Smooth muscle cell (in vitro differentiated cells): Measurements from ENCODE around the gene MYLK4. TPM values are rescaled to one million over a fixed set of nuclear protein-coding genes. Genes with fewer than 3 reads are reported as not detected.

Experiments
- DNase-seq: peaks from one replicate; lab custom pipeline; 2025; ENCODE audit not compliant: unreplicated experiment; lab: John Stamatoyannopoulos, UW
- H2AFZ ChIP-seq: fragments of 200-600 bp; sonication (generic); 2 replicates; pipeline ENCODE4 v1.6.0; 2016; ENCODE audit warnings: antibody characterized with exemption, low read depth, mild to moderate bottlenecking
- H3F3A ChIP-seq: fragments of 200-600 bp; sonication (generic); 2 replicates; pipeline ENCODE4 v1.6.0; 2017; ENCODE audit warnings: antibody characterized with exemption, low read depth
- H3K27ac ChIP-seq: fragments of 200-600 bp; sonication (generic); 2 replicates; pipeline ENCODE4 v1.5.1; 2016; ENCODE audit warnings: low read depth, mild to moderate bottlenecking
- H3K27me3 ChIP-seq: fragments of 200-600 bp; sonication (generic); 2 replicates; pipeline ENCODE4 v1.6.1; 2016; ENCODE audit warnings: low read depth, mild to moderate bottlenecking
- H3K36me3 ChIP-seq: fragments of 200-600 bp; sonication (generic); 2 replicates; pipeline ENCODE4 v1.5.1; 2016; ENCODE audit warnings: low read depth
- H3K4me1 ChIP-seq: fragments of 200-600 bp; sonication (generic); 2 replicates; pipeline ENCODE4 v1.5.1; 2016; ENCODE audit warnings: low read depth
- H3K4me2 ChIP-seq: fragments of 200-600 bp; sonication (generic); 2 replicates; pipeline ENCODE4 v1.6.0; 2016; ENCODE audit warnings: mild to moderate bottlenecking
- H3K4me3 ChIP-seq: fragments of 200-600 bp; sonication (generic); 2 replicates; pipeline ENCODE4 v1.5.1; 2016; ENCODE audit warnings: mild to moderate bottlenecking
- H3K79me2 ChIP-seq: fragments of 200-600 bp; sonication (generic); 2 replicates; pipeline ENCODE4 v1.6.0; 2016; ENCODE audit warnings: low read depth, mild to moderate bottlenecking
- H3K9ac ChIP-seq: fragments of 200-600 bp; sonication (generic); 2 replicates; pipeline ENCODE4 v1.6.0; 2016; ENCODE audit warnings: low read depth
- H3K9me3 ChIP-seq: fragments of 200-600 bp; sonication (generic); replicated peaks from 2 replicates; pipeline ENCODE4 v1.5.1; 2016; ENCODE audit warnings: low read depth
- H4K20me1 ChIP-seq: fragments of 200-600 bp; sonication (generic); 2 replicates; pipeline ENCODE4 v1.6.0; 2016; ENCODE audit warnings: low read depth
- CTCF ChIP-seq: fragments of 200-600 bp; sonication (generic); IDR thresholded peaks from 2 replicates; pipeline ENCODE4 v1.5.1; 2017; ENCODE audit warnings: borderline replicate concordance, mild to moderate bottlenecking, antibody characterized with exemption; ENCODE audit not compliant: insufficient read depth, poor library complexity, severe bottlenecking
- WGBS: methylation state at CpG from one replicate; pipeline ENCODE4 v1.1.7; 2016; ENCODE audit warnings: low lambda C conversion rate; 5-methylcytosine and 5-hydroxymethylcytosine counted together
- polyA plus RNA-seq: library from polyadenylated mRNA; unstranded; fragments of >200 nt; fragmentation: Nextera tagmentation; extraction: Ambion mirVana; gene quantifications from 2 replicates; pipeline ENCODE4 v1.2.1, GENCODE V29; 2016
- total RNA-seq: library from RNA; depleted of rRNA; stranded (reverse); fragments of >200 nt; gene quantifications from 2 replicates; pipeline ENCODE4 v1.2.3, GENCODE V29; 2014

MYLK4 gene
- total and polyA plus RNA-seq, 2 experiments from 2014 or later: 0.21 to 0.90 TPM

DNA sequence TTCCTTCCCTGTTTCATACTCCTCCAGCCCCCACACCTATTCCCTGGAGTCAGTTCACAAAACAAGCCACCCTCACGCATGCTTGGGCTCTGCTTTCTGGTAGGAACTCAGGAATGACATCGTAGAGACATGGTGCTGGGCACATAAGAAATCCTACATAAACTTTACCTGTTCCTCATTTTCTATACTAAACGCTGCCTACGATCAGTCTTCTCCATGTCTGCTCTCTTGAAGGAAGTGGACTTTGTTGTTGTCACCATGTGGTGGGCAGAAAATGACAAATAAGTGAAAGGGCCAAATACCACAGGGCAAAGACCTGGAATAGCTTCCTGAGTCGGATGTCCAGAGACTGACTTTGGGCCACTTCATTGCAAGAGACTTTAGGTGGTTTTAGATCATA is 10.1 kb downstream of the MYLK4 start:
- H3K4me3 ChIP-seq: no peak overlapping the region
- no peak overlapping the region for H3K27ac ChIP-seq
- no peaks in the 10 kb centered on the region for H3K79me2 ChIP-seq
- H3K4me1 ChIP-seq: no peaks in the 10 kb centered on the region
- H3K9me3 ChIP-seq: no peaks in the 10 kb centered on the region
- no peaks in the 10 kb centered on the region for H3K36me3 ChIP-seq
- H3K4me2 ChIP-seq: no peak overlapping the region
- TF ChIP-seq CTCF: no peak
- H3K9ac ChIP-seq: no peak overlapping the region
- H3F3A ChIP-seq: no peaks in the 10 kb centered on the region
- no peaks in the 10 kb centered on the region for H4K20me1 ChIP-seq
- WGBS: 96% methylated on average over 5 of the region's 5 CpGs
- DNase-seq: no peak
- no peak overlapping the region for H2AFZ ChIP-seq
- no peaks in the 10 kb centered on the region for H3K27me3 ChIP-seq

DNA sequence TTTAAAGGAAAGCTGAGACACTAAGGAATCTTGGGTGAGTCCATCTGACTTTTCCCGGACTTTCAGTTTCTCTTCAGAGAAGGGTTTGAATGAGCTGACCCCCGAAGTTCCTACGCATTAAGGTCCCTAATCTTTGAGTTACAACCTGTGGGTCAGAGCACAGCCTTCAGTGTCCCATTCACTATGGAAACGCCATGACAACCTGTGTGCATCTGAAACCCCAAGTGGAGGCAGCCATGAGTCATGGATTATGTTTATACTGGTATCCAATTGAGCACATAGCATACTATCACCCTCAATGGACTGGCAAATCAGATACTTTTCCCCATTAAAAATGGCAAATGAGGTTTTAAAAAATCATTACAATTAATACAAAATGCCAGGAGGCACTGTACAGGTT is 11.4 kb downstream of the MYLK4 start:
- H3K27me3 ChIP-seq: no peaks in the 10 kb centered on the region
- no peak overlapping the region for H3K4me3 ChIP-seq
- H3K27ac ChIP-seq: no peak overlapping the region
- no peaks in the 10 kb centered on the region for H3K36me3 ChIP-seq
- WGBS: 90% methylated on average over 4 of the region's 4 CpGs
- no peak for TF ChIP-seq CTCF
- H2AFZ ChIP-seq: no peak overlapping the region
- H3K9ac ChIP-seq: no peak overlapping the region
- H3K4me2 ChIP-seq: no peak overlapping the region
- no peaks in the 10 kb centered on the region for H4K20me1 ChIP-seq
- H3K79me2 ChIP-seq: no peaks in the 10 kb centered on the region
- no peak for DNase-seq
- no peaks in the 10 kb centered on the region for H3F3A ChIP-seq
- H3K9me3 ChIP-seq: no peaks in the 10 kb centered on the region
- H3K4me1 ChIP-seq: no peaks in the 10 kb centered on the region

GRCh38 chr6:2738373-2738979 is 12.2 kb downstream of the MYLK4 start:
- Histone ChIP-seq H4K20me1 (no peaks in the 10 kb centered on the region), H3F3A (no peaks in the 10 kb centered on the region), H3K79me2 (no peaks in the 10 kb centered on the region), H3K4me2 (no peak overlapping the region), H3K4me3 (no peak overlapping the region), H3K27ac (no peak overlapping the region), H2AFZ (no peak overlapping the region), H3K9ac (no peak overlapping the region), H3K36me3 (no peaks in the 10 kb centered on the region), H3K4me1 (no peaks in the 10 kb centered on the region), H3K9me3 (no peaks in the 10 kb centered on the region), H3K27me3 (no peaks in the 10 kb centered on the region)
- peak; percentile 74 for TF ChIP-seq CTCF
- 27% methylated on average over 5 of the region's 5 CpGs for WGBS
- DNase-seq: no peak

- WGBS: 71% methylated on average over 2 of the region's 3 CpGs
- H3K4me3 ChIP-seq: no peak overlapping the region
- no peaks in the 10 kb centered on the region for H3K79me2 ChIP-seq
- no peaks in the 10 kb centered on the region for H4K20me1 ChIP-seq
- no peak for DNase-seq
- H3K36me3 ChIP-seq: no peaks in the 10 kb centered on the region
- H2AFZ ChIP-seq: no peak overlapping the region
- no peaks in the 10 kb centered on the region for H3K4me1 ChIP-seq
- no peaks in the 10 kb centered on the region for H3F3A ChIP-seq
- H3K9me3 ChIP-seq: no peaks in the 10 kb centered on the region
- no peak overlapping the region for H3K27ac ChIP-seq
- H3K27me3 ChIP-seq: no peaks in the 10 kb centered on the region
- no peak for TF ChIP-seq CTCF
- no peak overlapping the region for H3K9ac ChIP-seq
- H3K4me2 ChIP-seq: no peak overlapping the region
Measured at GRCh38 chr6:2737885-2738284, 12.8 kb downstream of the MYLK4 start.
